Measurements from ENCODE around the gene SLIT3.

SLIT3 gene

DNA sequence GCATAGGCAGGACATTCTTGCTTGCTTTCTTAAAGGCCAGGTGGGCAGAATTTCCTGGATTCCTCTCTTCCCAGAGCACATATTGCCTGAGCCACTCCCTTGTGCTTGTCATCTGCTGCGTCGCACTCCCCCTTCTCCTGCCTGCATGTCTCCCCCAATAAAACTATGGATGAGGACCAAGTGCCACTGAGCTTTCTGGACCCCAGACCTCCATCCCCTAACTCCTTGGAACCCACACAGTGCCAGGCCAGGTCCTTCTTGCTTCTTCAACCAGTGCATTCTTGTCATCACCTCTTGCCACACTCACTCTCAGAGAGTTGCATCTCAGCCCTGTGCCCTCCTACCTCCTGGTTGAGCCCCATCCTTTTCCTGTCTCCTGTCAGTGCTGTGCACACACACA, 563.9 kb downstream of the SLIT3 start:
- no peak for DNase-seq (ENCODE audit: low read depth)

DNA sequence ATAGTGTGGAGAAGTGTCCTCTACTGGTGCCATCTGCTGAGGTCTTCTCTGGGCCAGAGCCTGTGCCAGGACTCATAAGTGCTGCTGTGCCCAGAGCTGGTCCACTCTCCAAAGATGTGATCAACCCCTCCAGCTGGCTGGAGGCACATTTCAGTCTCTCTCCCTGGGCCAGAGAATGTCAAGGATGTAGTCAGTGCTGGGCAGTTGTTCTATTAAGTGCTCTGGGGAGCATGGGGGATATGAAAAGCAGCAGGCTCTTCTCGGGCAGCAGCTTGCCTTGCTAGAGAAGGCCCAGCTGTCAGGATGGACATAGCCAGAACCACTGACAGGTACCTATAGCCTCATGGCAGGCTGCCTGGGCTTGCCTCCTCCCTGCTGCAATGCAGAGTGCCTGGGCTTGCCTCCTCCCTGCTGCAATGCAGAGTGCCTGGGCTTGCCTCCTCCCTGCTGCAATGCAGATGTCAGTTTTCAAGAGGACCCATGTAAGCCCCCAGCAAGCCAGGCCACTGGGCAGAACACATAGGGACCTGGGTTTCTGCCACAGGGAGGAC, 564.6 kb downstream of the SLIT3 start:
- no peak for DNase-seq (ENCODE audit: low read depth)

DNA sequence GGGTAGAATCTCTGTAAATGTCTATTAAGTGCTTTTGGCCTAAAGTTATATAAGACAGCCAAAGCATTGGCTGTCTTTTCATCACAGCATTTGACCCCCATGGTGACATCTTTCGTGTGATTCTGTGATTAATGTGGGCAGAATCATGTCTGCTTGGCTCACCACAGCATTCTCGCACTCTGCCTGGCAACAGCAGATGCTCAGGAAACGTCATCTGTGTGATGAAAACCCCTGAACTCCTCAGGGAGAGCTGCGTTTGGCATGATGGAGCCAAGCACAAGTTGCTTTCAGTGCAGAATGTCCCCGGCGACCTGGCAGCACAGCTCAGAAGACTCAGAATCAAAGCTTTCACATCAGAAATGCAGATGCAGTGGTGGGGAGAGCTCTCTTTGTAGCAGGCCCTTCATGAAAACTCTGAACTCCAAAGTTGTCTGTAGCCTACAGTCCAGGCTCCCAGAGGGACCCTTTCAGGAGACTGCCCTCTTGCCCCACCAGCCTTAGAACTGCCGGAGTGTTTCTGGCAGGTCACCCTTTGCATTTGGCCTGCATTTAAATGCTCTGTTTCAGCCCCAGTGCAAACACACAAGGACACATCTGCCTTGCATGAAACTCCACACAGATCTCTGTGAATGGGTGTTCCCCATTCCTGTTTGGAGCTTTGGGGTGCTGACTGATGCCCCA, 566.2 kb downstream of the SLIT3 start:
- DNase-seq (ENCODE audit: low read depth) = no peak

DNA sequence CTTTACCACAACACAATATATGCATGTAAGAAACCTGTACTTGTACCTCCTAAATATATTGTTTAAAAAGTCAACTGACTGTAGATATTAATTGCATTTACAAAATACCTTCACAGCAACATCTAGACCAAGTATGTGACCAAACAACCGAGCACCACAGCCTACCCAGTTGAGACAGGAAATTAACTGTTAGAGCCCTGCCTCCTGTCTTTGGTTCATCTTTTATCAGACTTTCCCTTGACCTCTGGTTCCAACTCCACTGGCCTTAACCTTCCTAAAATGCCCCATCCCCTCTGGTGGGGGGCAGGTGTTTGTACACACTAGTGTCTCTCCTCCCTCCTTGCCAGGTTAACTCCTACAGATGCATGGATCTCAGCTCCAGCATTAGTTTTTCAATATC, 566.8 kb downstream of the SLIT3 start:
- no peak for DNase-seq (ENCODE audit: low read depth)

DNA sequence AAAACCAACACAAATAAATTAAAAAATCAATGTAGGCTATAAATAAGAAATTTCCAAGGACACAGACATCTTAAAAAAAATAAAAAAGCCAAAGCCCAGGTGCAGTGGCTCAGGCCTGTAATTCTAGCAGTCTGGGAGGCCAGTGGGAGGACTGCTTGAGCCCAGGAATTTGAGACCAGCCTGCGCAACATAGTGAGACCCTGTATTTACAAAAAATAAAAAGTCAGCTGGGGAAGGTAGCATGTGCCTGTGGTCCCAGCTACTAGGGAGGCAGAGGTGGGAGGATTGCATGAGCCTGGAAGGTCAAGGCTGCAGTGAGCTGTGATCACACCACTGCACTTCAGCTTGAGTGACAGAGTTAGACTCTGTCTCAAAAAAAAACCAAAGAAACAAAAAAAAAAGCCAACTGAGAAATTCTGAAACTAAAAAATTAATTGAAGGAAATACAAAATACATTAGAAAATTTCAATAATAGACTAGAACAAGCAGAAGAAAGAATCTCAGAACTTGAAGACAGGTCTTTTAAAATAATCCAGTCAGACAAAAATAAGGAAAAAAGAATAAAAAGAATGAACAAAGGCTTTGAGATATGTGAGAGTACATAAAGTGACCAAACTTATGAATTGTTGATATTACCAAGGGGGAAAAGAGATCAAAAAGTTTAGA, 572.3 kb downstream of the SLIT3 start:
- DNase-seq (ENCODE audit: low read depth) = no peak

DNA sequence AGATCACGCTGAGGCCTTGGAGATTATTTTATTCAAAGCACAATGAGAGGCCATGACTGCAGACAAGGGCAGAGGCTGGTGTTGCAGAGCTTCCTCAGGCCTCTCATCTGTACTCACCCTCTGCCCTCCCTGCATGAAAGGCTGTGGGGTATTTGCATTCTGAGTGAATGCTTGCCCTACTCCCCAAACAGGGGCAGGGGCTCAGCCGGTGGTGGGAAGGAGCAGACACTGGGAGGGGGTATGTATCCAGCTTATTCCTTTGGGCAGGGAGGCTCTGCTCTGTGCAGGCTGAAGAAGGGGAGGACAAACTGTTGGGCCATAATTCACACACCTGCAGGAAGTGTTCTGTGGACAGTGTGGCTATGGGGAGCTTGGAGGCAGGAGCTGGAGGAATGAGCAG, 573.4 kb downstream of the SLIT3 start:
- DNase-seq (ENCODE audit: low read depth) = no peak

DNA sequence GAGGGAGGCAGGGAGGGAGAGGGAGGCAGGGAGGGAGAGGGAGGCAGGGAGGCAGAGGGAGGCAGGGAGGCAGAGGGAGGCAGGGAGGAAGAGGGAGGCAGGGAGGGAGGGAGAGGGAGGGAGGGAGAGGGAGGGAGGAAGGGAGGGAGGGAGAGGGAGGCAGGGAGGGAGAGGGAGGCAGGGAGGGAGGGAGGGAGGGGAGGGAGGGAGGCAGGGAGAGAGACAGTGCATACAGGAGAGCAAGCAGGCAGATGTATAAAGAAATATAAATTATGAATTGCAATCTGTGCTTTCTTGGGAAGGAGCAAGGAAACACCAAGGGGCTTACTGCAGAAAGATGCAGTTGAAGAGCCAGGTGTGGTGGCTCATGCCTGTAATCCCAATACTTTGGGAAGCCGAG, 574.6 kb downstream of the SLIT3 start:
- no peak for DNase-seq (ENCODE audit: low read depth)

DNA sequence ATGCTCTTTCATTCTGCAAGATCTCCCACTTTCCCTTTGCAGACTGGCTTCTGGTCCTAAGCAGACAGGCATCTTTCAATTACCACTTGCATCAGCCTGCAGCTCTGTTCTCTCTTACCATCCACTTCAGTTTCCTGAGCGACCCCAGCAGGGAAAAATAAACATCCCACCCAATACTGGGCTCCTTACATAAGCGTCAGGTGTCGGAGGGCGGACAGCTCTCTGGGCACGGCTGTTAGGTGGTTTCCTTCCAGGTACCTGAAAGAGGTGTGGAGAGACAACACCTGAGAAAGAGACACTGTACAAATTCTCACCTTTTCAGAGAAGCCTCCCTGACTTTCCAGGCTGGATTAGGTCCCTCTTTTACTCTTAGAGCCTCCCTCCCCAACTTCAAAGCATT, 576.7 kb downstream of the SLIT3 start:
- DNase-seq (ENCODE audit: low read depth) = no peak

DNA sequence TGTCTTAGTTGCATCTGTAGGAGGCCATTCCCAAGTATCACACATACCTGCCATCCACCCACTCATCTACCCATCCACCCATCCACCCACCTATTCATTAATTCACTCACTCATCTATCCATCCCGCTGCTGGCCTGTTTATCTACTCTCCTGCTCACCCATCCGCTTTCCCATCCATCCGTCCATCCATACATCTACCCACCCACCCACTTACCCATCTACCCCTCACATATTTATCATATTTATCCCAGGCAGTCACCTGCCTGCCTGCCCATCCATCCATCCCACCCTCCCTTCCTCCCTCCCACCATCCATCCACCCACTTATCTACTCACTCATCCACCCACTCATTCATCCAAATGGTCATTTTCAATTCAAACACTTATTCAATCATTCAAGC, 577.9 kb downstream of the SLIT3 start:
- no peak for DNase-seq (ENCODE audit: low read depth)

DNA sequence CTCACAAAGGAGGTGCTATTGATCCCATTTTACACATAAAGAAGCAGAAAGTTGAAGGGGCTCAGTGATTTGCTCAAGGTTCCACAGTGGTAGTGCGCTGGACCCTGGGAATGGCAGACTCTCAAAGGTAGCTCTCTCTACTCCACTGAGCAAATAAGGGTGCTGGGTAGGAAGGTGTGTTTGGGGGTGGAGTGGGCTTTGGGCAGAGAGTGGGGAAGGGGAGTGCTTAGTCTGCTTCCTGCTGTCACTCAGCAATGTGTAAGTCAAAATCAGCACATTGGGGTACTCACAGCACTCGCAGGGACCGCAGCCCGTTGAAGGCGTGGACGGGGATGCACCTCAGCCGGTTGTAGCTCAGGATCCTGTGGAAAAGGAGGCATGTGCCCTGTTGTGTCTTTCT, 579.0 kb downstream of the SLIT3 start:
- DNase-seq (ENCODE audit: low read depth) = no peak

DNA sequence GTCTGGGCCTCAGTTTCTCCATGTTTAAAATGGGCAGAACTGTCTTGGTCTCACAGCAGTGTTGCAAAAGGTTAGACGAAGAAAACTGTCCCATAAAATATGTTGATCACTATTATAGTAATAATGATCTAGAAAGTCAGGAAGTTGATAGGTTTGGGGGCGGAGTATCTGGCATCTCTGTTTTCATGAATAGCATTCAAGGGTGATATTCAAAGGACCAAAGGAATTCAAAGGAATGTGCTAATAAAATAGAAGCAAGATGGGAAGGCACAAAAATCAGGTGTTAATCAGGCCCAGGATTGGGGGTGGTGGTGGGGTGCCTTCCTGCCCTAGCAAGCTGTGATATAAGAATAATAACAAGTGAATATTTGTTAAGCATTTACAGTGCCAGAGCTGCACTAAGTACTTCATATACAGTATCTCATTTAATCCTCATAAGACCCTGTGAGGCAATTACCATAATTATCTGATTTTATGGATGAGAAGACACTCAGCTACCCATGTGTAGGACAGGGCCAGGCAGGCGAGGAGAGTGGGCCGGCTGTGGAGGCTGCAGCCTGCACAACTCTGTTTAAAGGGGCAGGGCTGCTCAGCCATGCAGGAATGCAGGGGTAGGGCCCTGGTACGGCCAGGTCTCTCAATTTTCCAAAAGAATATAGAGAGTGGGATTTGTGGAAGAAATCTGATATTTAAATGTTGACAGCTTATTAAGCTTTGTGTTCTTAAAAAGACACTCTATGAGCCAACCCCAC, 579.8 kb downstream of the SLIT3 start:
- no peak for DNase-seq (ENCODE audit: low read depth)

DNA sequence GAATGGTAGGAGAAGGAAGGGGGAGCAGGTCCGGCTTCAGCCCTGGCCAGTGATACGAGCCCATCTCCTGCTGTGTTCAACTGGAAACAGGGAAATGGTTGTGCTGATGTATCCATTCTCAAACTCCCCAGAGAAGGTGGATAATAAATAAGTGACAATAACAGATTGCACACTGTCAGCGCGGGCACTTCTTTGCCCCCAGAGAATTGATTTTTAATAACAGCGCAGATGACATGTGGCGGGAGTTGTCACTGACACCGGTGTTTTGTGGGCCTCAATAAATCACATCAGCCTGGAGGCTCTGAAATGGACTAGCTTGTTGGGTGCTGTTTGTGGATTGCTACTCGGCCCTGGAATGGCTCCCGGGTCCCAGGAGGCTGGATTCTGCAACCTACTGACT, 580.4 kb downstream of the SLIT3 start:
- no peak for DNase-seq (ENCODE audit: low read depth)

DNA sequence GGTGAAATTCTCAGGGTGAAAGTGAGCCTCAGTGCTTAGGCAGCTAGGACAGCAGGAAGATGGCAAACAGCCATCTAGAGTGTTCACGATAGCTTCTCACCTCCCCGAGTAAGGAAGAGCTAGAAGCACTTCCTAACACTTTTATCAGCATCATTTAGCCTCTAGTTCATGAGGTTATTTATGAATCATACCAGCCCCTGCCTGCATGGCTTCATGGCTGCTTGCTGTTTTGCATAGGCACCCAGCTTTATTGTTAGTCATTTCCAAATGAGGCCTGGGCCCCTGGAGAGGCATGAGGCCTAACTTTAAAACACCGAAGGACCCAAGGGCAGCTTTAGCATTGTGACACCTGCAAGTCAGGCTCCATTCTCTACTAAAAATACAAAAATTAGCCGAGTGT, 586.9 kb downstream of the SLIT3 start:
- no peak for DNase-seq (ENCODE audit: low read depth)

DNA sequence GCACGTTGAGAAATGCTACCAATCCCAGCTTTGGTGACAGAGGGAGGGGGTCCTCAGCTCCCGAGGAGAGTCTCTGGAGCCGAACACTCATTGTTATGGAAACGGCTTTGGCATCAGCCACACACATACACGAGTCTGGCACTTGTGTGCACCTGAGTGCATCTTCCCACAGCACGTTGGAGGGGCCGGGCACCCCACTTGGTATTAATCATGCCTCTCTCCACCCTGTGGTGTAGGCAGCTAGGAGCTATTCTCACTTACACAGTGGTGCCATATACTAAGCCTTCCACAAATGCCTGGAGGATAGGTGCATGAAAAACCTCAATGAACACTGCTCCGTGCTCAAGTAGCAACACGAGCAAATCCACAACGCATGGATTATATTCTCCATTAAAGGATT, 587.9 kb downstream of the SLIT3 start:
- DNase-seq (ENCODE audit: low read depth) = no peak

DNA sequence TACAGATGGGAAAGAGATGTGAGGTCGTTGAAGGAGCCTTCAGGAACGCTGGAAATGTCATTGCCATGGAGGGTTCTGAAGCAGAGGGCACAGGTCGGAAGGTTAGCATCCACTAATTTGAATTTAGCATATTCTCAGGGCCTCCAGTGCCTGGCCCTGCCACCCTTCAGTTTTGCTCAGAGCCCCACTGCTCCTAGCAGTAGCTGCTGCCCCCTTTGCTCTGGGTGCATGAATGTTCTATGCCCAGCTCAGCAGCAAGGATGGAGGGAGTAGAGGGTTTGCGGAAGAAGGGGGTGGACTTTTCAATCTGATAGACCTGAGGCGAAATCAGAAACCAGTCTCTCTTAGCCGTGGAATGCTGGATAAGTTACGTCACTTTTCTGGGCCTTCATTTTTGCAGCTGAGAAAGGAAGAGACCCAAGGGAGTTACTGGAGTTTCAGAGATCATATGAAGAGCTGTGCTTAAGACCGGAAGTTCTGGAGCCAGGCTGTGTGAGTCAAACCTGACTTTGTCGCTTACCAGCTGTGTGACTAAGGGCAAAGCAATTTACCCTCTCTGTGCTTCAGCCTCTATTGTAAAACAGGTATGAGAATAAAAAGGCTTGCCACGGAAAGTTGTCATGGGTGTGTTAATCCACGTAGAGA, 588.5 kb downstream of the SLIT3 start:
- no peak for DNase-seq (ENCODE audit: low read depth)

DNA sequence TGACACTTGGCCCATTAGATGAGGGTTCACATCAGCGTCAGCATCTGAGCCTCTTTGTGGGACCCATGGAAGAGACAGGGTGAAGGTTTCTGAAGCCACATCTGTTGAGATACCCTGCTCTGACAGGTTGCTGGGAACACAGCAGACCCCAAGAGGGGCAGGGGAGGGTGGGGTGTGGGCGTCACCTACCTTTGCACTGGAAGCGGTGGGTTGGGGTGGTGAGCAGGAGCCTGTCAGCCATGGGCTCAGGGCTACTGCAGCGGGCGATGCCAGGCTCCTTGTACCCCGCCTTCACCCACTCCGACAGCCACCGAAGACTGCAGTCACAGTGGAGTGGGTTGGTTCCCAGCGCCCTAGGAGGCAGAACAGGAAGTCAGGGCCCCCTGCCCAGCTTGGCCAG, 590.2 kb downstream of the SLIT3 start:
- DNase-seq (ENCODE audit: low read depth) = no peak

DNA sequence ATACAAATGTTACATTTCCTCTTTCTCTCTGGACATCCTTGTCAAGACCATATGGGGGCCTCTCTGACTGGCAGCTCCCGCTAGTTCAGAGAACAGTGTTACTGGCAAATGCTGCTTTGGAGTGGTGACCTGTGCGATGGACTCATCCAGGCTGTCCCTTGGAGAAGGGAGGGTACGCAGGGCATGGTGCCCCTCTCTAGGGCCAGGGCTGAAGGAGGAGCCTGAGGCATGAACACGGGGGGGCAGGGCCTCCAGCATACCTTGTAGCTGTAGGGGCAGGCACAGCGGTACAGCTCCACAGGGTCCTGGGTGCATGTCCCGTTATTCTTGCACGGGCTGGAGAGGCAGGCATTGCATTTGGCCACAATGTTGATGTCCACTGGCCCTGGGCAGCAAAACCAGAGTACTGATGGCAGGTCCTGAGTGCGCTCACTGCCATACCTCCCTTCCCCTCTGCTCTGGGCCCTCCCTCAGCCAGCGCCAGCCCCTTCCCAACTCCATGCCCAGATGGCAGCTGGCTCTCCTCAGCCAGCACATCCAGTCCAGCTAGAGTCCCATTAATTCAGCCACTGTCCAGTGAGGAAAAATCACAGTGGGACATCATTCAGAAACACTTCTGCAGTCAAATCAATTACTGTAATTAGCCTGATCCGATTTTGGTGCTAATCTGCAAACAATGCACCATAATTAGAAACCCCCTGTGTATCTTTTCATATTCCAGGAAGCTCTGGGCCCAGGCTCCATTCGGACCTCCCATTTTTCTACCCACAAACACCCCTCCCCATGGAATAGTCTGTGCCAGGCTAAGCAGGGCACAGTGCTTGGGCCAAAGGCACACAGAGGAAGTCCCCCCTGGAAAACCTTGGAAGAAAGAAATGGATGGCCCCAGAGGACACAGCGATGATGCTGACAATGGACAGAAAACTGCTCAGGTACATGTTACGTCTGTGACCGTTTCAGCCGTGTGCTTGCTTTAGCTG, 592.9 kb downstream of the SLIT3 start:
- no peak for DNase-seq (ENCODE audit: low read depth)

DNA sequence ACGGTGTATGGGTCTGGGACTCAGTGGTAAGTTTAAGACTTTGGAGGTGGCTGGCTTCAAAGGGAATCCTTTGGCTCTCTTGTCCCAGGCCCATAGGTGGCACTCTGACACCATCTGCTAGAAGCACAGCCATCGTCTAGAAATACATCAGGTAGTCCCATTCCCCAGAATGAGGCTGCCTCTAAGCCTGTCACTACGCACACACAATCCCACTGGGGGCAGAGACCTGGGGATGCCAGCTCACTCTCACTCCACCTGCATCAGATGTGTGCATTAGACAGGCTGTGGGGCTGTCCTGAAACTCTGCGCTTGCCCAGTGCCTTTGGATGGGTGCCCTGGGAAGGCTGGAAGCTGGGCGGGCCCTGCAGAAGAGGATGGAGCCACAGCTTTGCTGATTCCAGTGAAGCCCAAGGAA, 594.3 kb downstream of the SLIT3 start:
- no peak for DNase-seq (ENCODE audit: low read depth)

DNA sequence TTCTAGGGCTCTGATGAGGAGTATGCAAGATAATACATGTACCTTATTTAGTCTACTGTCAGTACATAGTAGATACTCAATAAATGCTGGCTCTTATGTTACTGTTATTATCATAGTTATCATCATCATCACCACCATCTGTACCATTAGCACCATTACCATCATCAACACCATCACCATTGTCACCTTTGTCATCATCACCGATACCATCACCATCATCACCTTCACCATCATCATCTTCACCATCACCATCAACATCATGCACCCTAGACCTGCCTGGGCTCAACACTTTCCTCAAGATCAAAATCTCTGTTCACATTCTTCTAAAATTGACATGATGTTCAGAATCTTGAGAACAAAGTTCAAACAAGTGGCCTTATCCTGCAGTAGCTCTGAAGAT, 595.6 kb downstream of the SLIT3 start:
- no peak for DNase-seq (ENCODE audit: low read depth)

DNA sequence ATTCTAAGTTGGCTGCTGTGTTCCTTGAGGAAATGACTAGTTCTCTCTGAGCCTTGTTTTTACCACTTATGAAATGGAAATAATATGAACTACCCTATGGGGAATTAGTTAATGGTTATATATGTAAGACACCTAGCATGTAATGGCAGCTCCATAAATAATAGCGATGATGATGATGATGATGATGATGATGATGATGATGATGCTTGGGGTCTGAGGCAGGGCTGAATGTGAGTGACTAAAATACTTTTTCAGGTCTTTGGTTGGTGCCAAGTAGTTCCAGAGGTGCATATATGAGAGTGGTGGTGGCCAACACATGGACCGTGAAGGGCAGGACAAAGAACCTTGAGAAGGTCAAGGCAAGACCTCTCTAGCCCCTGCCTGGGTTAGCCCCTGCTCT, 598.4 kb downstream of the SLIT3 start:
- no peak for DNase-seq (ENCODE audit: low read depth)

DNA sequence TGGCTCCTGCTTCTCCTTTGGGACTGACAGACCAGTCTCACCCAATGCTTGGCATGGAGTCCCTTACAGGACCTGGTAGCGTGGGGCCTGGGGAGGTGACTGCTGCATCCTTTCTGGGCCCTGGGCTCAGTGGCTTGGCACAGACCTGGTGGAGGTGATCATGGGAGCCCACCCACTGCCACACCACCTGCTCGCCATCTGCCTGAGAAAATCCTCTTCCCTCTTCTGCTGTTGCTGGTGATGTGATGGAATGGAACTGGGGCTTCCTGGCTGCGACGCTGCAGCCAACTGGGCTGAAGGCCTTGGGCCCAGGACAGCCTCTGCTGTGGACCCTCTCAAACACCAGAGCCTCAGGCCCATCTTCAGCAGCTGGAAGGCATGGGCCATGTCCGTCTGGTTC, 599.3 kb downstream of the SLIT3 start:
- no peak for DNase-seq (ENCODE audit: low read depth)
